ENCODE data around the gene RNF220.
"Not testable (repeated sequence)": the region's sequence is repeated elsewhere in the genome, so short reads cannot be mapped to it uniquely, and the experiment has no call there.

RNF220 gene

GRCh38 chr1:44662683-44663030, 257.6 kb downstream of the RNF220 start:
- DNase-seq (ENCODE audit: extremely low read depth, low read depth): no peak
- TF ChIP-seq CTCF (IDR thresholded peaks at IDR 0.05; ENCODE audit: low read depth, low read length, missing control alignments): no peak
- H3K4me3 ChIP-seq (replicated peaks; ENCODE audit: low read depth, low read length): no peak overlapping the region

- no peak for DNase-seq (ENCODE audit: extremely low read depth, low read depth)
- TF ChIP-seq CTCF (IDR thresholded peaks at IDR 0.05; ENCODE audit: low read depth, low read length, missing control alignments): no peak
- no peak overlapping the region for H3K4me3 ChIP-seq (replicated peaks; ENCODE audit: low read depth, low read length)
Measured at GRCh38 chr1:44663417-44663816, 258.4 kb downstream of the RNF220 start.

GRCh38 chr1:44664730-44665370, 259.8 kb downstream of the RNF220 start:
- no peak overlapping the region for H3K4me3 ChIP-seq (replicated peaks; ENCODE audit: low read depth, low read length)
- DNase-seq (ENCODE audit: extremely low read depth, low read depth): no peak
- no peak for TF ChIP-seq CTCF (IDR thresholded peaks at IDR 0.05; ENCODE audit: low read depth, low read length, missing control alignments)

GRCh38 chr1:44666719-44667118, 261.7 kb downstream of the RNF220 start:
- DNase-seq (ENCODE audit: extremely low read depth, low read depth); H3K4me3 ChIP-seq (replicated peaks; ENCODE audit: low read depth, low read length): not testable (repeated sequence)

- no peak overlapping the region for H3K4me3 ChIP-seq (replicated peaks; ENCODE audit: low read depth, low read length)
- no peak for TF ChIP-seq CTCF (IDR thresholded peaks at IDR 0.05; ENCODE audit: low read depth, low read length, missing control alignments)
- DNase-seq (ENCODE audit: extremely low read depth, low read depth): no peak
Measured at GRCh38 chr1:44670751-44671640, 265.9 kb downstream of the RNF220 start.

GRCh38 chr1:44672254-44672955, 267.4 kb downstream of the RNF220 start:
- no peak for DNase-seq (ENCODE audit: extremely low read depth, low read depth)
- no peak for TF ChIP-seq CTCF (IDR thresholded peaks at IDR 0.05; ENCODE audit: low read depth, low read length, missing control alignments)
- H3K4me3 ChIP-seq (replicated peaks; ENCODE audit: low read depth, low read length): no peak overlapping the region

Measured in HFF-Myc (cell line).